GM12874 (cell line): Measurements from ENCODE around the gene HES6.

ENCODE experiments used
- CTCF ChIP-seq: IDR thresholded peaks from 2 replicates; pipeline ENCODE4 v1.5.1; 2011; ENCODE audit warnings: low read depth, mild to moderate bottlenecking, control low read depth, low read length, moderate library complexity; ENCODE audit not compliant: insufficient read depth

The HES6 gene

GRCh38 chr2:238239863-238240756, at the start of gene HES6:
TSS of gene HES6 (minus strand) at chr2:238240038. CDS start at chr2:238239905, 133 bp downstream.
- no peak for TF ChIP-seq CTCF

- TF ChIP-seq CTCF, result no peak
These were observed 49.7 kb upstream of the HES6 start for GRCh38 chr2:238289574-238289973.

GRCh38 chr2:238288650-238289573, 49.1 kb upstream of the HES6 start:
- peak; percentile 56 for TF ChIP-seq CTCF

GRCh38 chr2:238287737-238288649, 48.2 kb upstream of the HES6 start, which contains the start of gene PER2:
TSS of gene PER2 (minus strand) at chr2:238288610. CDS start at chr2:238277936, 10,674 bp downstream.
- TF ChIP-seq CTCF, result 0 out of 2 replicates have a peak, but pooled peaks have one; percentile 3

- no peak for TF ChIP-seq CTCF
These were observed 47.3 kb upstream of the HES6 start for GRCh38 chr2:238286987-238287736.

- TF ChIP-seq CTCF, result no peak
These were observed 46.7 kb upstream of the HES6 start for GRCh38 chr2:238286551-238286950.
